ENCODE measurements around the gene ANKRD62. TPM values are rescaled to one million over a fixed set of nuclear protein-coding genes. Genes with fewer than 3 reads are reported as not detected.
A peak's percentile ranks its signal among the peaks of the same experiment; 100 is the strongest.
"Not testable (repeated sequence)": the region's sequence is repeated elsewhere in the genome, so short reads cannot be mapped to it uniquely, and the experiment has no call there.

ANKRD62 gene
- polyA plus RNA-seq, 2 donors, result 0.16 to 0.45 TPM

DNA sequence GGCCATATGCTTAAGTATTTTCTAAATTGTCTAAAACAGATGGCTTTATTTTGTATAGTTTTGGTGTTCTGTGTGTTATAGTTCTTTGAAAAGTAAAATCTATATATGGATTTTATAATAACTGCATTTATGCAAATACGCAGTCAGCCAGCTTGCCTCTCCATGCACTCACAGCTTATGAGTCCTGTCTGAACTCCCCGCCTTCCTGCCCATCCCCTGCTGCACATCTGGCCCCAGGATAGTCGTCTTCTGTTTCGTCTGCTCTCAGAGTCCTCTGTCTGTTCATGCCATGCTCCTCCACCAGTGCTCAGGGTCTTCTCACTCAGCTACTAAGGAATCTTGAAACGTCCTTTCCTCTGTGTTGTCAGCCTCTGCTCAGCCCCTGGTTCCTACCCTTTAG lies 28.2 kb upstream of the ANKRD62 start:
- Histone ChIP-seq H3K27me3 (ENCODE audit: control insufficient read depth in 1 of 2, insufficient read depth in 2 of 2, low read length in 2 of 2) (no peaks in the 10 kb centered on the region), H3K36me3 (ENCODE audit: control insufficient read depth in 2 of 2, insufficient read depth in 2 of 2, low read length in 1 of 2) (no peaks in the 10 kb centered on the region), H3K4me1 (ENCODE audit: control insufficient read depth in 2 of 2, insufficient read depth in 2 of 2, low read length in 1 of 2) (no peaks in the 10 kb centered on the region), H3K4me3 (ENCODE audit: low read depth in 1 of 2, low read length in 2 of 2) (no peak overlapping the region), H3K9me3 (ENCODE audit: control insufficient read depth in 2 of 2, insufficient read depth in 1 of 2, low read depth in 1 of 2, low read length in 1 of 2) (no peaks in the 10 kb centered on the region), H3K27ac (ENCODE audit: low read depth in 2 of 2, low read length in 1 of 2) (no peak overlapping the region)
- 67 to 71% methylated on average over 5 of the region's 5 CpGs for WGBS, 2 donors

DNA sequence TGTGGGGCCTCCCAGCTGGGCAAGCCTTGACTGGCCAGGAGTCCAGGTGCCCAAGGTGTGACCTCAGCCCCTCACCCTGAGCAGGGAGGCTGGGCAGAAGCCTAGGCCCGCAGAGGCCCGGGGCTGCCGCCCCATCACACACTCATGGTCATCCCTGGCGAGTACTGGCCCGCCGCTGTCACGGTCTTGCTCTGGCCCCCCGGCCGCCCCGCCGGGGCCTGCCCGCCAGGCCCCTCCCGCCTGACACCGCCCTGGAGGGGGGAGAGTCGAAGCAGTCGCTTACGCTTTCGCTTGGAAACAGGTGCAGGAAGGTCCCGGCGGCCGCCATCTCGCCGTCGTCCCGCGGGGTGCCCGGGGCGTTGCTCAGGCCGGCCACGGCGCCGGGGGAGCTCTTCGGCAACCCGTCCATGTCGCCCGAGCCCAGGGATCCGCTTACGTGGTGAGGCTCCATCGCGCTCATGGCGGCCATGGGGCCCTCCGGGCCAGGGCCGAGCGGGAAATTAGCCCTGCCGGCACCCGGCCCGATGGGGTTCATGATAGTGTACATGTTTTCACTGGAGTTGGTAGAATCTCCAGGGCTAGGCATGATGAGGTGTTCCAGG lies 26.6 kb upstream of the ANKRD62 start:
- WGBS, 2 donors, result 97 to 98% methylated on average over 46 to 47 of the region's 47 CpGs
- Histone ChIP-seq H3K36me3 (ENCODE audit: control insufficient read depth in 2 of 2, insufficient read depth in 2 of 2, low read length in 1 of 2) (no peaks in the 10 kb centered on the region), H3K27me3 (ENCODE audit: control insufficient read depth in 1 of 2, insufficient read depth in 2 of 2, low read length in 2 of 2) (no peaks in the 10 kb centered on the region), H3K27ac (ENCODE audit: low read depth in 2 of 2, low read length in 1 of 2) (no peak overlapping the region), H3K9me3 (ENCODE audit: control insufficient read depth in 2 of 2, insufficient read depth in 1 of 2, low read depth in 1 of 2, low read length in 1 of 2) (no peaks in the 10 kb centered on the region), H3K4me1 (ENCODE audit: control insufficient read depth in 2 of 2, insufficient read depth in 2 of 2, low read length in 1 of 2) (no peaks in the 10 kb centered on the region), H3K4me3 (ENCODE audit: low read depth in 1 of 2, low read length in 2 of 2) (no peak overlapping the region)

DNA sequence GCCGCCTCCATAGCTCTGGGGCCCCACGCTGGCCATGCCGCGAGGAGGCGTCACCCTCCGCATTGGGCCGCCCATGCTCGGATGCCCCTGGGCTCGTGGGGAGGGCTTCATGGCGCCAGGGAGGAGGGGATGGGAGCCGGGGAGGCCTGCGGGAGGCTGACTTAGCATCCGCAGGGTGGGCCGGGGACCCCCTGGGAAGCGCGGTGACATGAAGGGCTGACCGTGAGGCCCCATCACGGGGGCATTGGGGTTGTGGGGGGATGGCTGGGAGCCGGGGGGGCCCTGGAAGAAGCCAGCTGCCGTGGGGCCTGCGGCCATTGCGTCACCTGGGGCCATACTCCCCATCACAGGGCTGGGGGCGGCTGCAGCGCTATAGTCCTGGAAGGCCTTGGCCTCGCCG lies 26.0 kb upstream of the ANKRD62 start:
- 96 to 97% methylated on average over 22 to 26 of the region's 26 CpGs for WGBS, 2 donors
- H3K36me3 ChIP-seq (ENCODE audit: control insufficient read depth in 2 of 2, insufficient read depth in 2 of 2, low read length in 1 of 2), result no peaks in the 10 kb centered on the region
- H3K4me1 ChIP-seq (ENCODE audit: control insufficient read depth in 2 of 2, insufficient read depth in 2 of 2, low read length in 1 of 2), result no peaks in the 10 kb centered on the region
- no peak overlapping the region for H3K4me3 ChIP-seq (ENCODE audit: low read depth in 1 of 2, low read length in 2 of 2)
- H3K9me3 ChIP-seq (ENCODE audit: control insufficient read depth in 2 of 2, insufficient read depth in 1 of 2, low read depth in 1 of 2, low read length in 1 of 2), result no peaks in the 10 kb centered on the region
- no peak overlapping the region for H3K27ac ChIP-seq (ENCODE audit: low read depth in 2 of 2, low read length in 1 of 2)
- no peaks in the 10 kb centered on the region for H3K27me3 ChIP-seq (ENCODE audit: control insufficient read depth in 1 of 2, insufficient read depth in 2 of 2, low read length in 2 of 2)

GRCh38 chr18:12068316-12068949 lies 25.2 kb upstream of the ANKRD62 start:
- H3K4me3 ChIP-seq (ENCODE audit: low read depth in 1 of 2, low read length in 2 of 2), result not testable (repeated sequence)
- WGBS, 2 donors, result 69 to 79% methylated on average over 44 of the region's 44 CpGs

GRCh38 chr18:12068950-12069320 lies 24.7 kb upstream of the ANKRD62 start:
- no peaks in the 10 kb centered on the region for H3K9me3 ChIP-seq (ENCODE audit: control insufficient read depth in 2 of 2, insufficient read depth in 1 of 2, low read depth in 1 of 2, low read length in 1 of 2)
- no peak overlapping the region for H3K27ac ChIP-seq (ENCODE audit: low read depth in 2 of 2, low read length in 1 of 2)
- H3K4me1 ChIP-seq (ENCODE audit: control insufficient read depth in 2 of 2, insufficient read depth in 2 of 2, low read length in 1 of 2), result no peaks in the 10 kb centered on the region
- 56 to 70% methylated on average over 3 of the region's 3 CpGs for WGBS, 2 donors
- H3K36me3 ChIP-seq (ENCODE audit: control insufficient read depth in 2 of 2, insufficient read depth in 2 of 2, low read length in 1 of 2), result no peaks in the 10 kb centered on the region
- no peak overlapping the region for H3K4me3 ChIP-seq (ENCODE audit: low read depth in 1 of 2, low read length in 2 of 2)
- H3K27me3 ChIP-seq (ENCODE audit: control insufficient read depth in 1 of 2, insufficient read depth in 2 of 2, low read length in 2 of 2), result no peaks in the 10 kb centered on the region

More at GRCh38 chr18:12068316-12068949, 25.2 kb upstream of the ANKRD62 start:
- not testable (repeated sequence) for H3K4me1 ChIP-seq (ENCODE audit: control insufficient read depth in 2 of 2, insufficient read depth in 2 of 2, low read length in 1 of 2); H3K36me3 ChIP-seq (ENCODE audit: control insufficient read depth in 2 of 2, insufficient read depth in 2 of 2, low read length in 1 of 2); H3K9me3 ChIP-seq (ENCODE audit: control insufficient read depth in 2 of 2, insufficient read depth in 1 of 2, low read depth in 1 of 2, low read length in 1 of 2); H3K27me3 ChIP-seq (ENCODE audit: control insufficient read depth in 1 of 2, insufficient read depth in 2 of 2, low read length in 2 of 2); H3K27ac ChIP-seq (ENCODE audit: low read depth in 2 of 2, low read length in 1 of 2)

DNA sequence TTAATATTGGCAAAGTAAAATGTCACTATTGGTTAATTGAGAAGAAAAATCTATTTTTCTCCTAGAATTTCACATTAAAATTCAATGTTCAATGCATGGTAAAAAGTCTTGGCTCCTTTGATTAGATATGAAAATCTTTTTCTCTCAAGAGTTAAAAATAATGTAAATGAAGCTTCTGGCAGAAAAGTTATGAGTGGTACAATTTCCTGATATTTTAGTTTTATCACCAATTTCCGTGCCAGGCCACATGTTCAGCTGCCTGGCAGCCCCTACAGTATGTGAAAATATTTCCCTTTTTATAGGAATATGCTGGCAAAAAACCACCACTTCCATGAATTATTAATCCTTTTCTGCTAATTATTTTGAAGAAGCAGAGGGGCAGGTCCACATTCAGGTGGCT lies 22.6 kb upstream of the ANKRD62 start:
- WGBS, 2 donors, result 78 to 83% methylated on average over 1 of the region's 1 CpG
- H3K4me1 ChIP-seq (ENCODE audit: control insufficient read depth in 2 of 2, insufficient read depth in 2 of 2, low read length in 1 of 2); H3K27ac ChIP-seq (ENCODE audit: low read depth in 2 of 2, low read length in 1 of 2); H3K4me3 ChIP-seq (ENCODE audit: low read depth in 1 of 2, low read length in 2 of 2); H3K27me3 ChIP-seq (ENCODE audit: control insufficient read depth in 1 of 2, insufficient read depth in 2 of 2, low read length in 2 of 2); H3K36me3 ChIP-seq (ENCODE audit: control insufficient read depth in 2 of 2, insufficient read depth in 2 of 2, low read length in 1 of 2); H3K9me3 ChIP-seq (ENCODE audit: control insufficient read depth in 2 of 2, insufficient read depth in 1 of 2, low read depth in 1 of 2, low read length in 1 of 2): not testable (repeated sequence)

GRCh38 chr18:12072996-12073395 lies 20.6 kb upstream of the ANKRD62 start:
- WGBS, 2 donors, result 59 to 81% methylated on average over 1 of the region's 1 CpG
- Histone ChIP-seq H3K27ac (ENCODE audit: low read depth in 2 of 2, low read length in 1 of 2) (no peak overlapping the region), H3K9me3 (ENCODE audit: control insufficient read depth in 2 of 2, insufficient read depth in 1 of 2, low read depth in 1 of 2, low read length in 1 of 2) (no peaks in the 10 kb centered on the region)

GRCh38 chr18:12074736-12075135 lies 18.9 kb upstream of the ANKRD62 start:
- Histone ChIP-seq H3K9me3 (ENCODE audit: control insufficient read depth in 2 of 2, insufficient read depth in 1 of 2, low read depth in 1 of 2, low read length in 1 of 2) (no peaks in the 10 kb centered on the region), H3K4me1 (ENCODE audit: control insufficient read depth in 2 of 2, insufficient read depth in 2 of 2, low read length in 1 of 2) (no peaks in the 10 kb centered on the region), H3K36me3 (ENCODE audit: control insufficient read depth in 2 of 2, insufficient read depth in 2 of 2, low read length in 1 of 2) (no peaks in the 10 kb centered on the region), H3K27ac (ENCODE audit: low read depth in 2 of 2, low read length in 1 of 2) (no peak overlapping the region), H3K27me3 (ENCODE audit: control insufficient read depth in 1 of 2, insufficient read depth in 2 of 2, low read length in 2 of 2) (no peaks in the 10 kb centered on the region), H3K4me3 (ENCODE audit: low read depth in 1 of 2, low read length in 2 of 2) (no peak overlapping the region)
- WGBS, 2 donors, result 83 to 84% methylated on average over 3 of the region's 3 CpGs

More at GRCh38 chr18:12072996-12073395, 20.6 kb upstream of the ANKRD62 start:
- no peaks in the 10 kb centered on the region for H3K27me3 ChIP-seq (ENCODE audit: control insufficient read depth in 1 of 2, insufficient read depth in 2 of 2, low read length in 2 of 2)
- H3K36me3 ChIP-seq (ENCODE audit: control insufficient read depth in 2 of 2, insufficient read depth in 2 of 2, low read length in 1 of 2), result no peaks in the 10 kb centered on the region
- H3K4me3 ChIP-seq (ENCODE audit: low read depth in 1 of 2, low read length in 2 of 2), result no peak overlapping the region
- no peaks in the 10 kb centered on the region for H3K4me1 ChIP-seq (ENCODE audit: control insufficient read depth in 2 of 2, insufficient read depth in 2 of 2, low read length in 1 of 2)

DNA sequence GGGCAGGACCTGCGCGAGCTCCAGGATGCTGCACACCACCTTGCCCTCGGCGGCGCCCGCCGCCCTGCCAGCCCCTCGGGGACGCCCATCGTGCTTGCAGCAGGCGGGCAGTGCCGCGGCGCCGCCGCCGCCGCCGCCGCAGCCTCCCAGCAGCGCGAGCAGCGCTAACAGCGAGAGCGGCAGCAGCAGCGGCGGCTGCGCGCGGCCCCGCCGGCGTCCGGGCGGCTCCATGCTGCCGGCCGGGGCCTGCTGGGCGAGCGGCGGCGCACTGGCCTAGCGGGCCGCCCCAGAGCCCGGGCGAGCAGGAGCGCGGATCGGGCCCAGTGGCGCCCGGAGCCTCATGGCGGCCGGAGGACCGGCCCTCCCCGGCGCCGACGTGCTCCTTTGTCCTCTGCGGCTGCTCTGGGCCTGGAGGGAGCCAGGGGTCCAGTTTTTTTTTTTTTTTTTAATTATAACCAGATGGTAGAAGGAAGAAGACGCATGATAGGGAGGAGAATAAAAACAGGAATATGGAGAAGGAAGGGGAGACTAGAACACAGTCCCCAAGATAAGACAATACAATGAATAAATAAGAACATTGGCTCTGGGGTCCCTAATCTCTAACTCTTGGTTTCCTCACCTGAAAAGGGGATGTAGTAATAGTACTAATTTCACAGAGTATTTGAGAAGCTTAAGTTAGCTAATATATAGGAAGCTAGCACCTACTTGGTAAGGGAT lies 17.1 kb upstream of the ANKRD62 start:
- no peaks in the 10 kb centered on the region for H3K9me3 ChIP-seq (ENCODE audit: control insufficient read depth in 2 of 2, insufficient read depth in 1 of 2, low read depth in 1 of 2, low read length in 1 of 2)
- peak overlapping the region in 1 of 2 donors; percentile 46 for H3K4me3 ChIP-seq (ENCODE audit: low read depth in 1 of 2, low read length in 2 of 2)
- no peaks in the 10 kb centered on the region for H3K36me3 ChIP-seq (ENCODE audit: control insufficient read depth in 2 of 2, insufficient read depth in 2 of 2, low read length in 1 of 2)
- 36 to 47% methylated on average over 48 to 51 of the region's 59 CpGs for WGBS, 2 donors
- H3K4me1 ChIP-seq (ENCODE audit: control insufficient read depth in 2 of 2, insufficient read depth in 2 of 2, low read length in 1 of 2), result no peaks in the 10 kb centered on the region
- no peaks in the 10 kb centered on the region for H3K27me3 ChIP-seq (ENCODE audit: control insufficient read depth in 1 of 2, insufficient read depth in 2 of 2, low read length in 2 of 2)
- H3K27ac ChIP-seq (ENCODE audit: low read depth in 2 of 2, low read length in 1 of 2), result peak overlapping the region in 1 of 2 donors; percentile 47

DNA sequence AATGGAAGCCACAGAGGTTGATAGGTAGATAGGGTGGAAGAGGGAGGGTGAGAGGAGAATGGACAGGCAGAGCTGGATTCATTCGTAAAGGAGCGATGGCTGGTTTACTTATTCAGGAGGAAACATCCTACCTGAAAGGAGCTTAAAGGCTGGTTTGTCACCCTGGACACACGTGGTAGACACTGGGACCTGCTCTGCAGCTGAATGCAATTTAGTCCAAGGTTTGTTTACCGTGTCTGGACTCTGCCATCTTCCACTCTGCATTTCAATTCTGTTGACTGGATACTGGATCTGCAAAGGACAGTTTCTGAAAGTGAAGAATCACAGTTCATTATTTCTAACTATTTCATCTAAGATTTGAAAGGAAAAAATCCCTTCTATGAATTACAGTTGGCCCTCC lies 15.6 kb upstream of the ANKRD62 start:
- H3K27ac ChIP-seq (ENCODE audit: low read depth in 2 of 2, low read length in 1 of 2); H3K4me1 ChIP-seq (ENCODE audit: control insufficient read depth in 2 of 2, insufficient read depth in 2 of 2, low read length in 1 of 2); H3K4me3 ChIP-seq (ENCODE audit: low read depth in 1 of 2, low read length in 2 of 2); H3K36me3 ChIP-seq (ENCODE audit: control insufficient read depth in 2 of 2, insufficient read depth in 2 of 2, low read length in 1 of 2); H3K9me3 ChIP-seq (ENCODE audit: control insufficient read depth in 2 of 2, insufficient read depth in 1 of 2, low read depth in 1 of 2, low read length in 1 of 2); H3K27me3 ChIP-seq (ENCODE audit: control insufficient read depth in 1 of 2, insufficient read depth in 2 of 2, low read length in 2 of 2): not testable (repeated sequence)
- 50 to 62% methylated on average over 2 of the region's 4 CpGs for WGBS, 2 donors

All from esophagus (tissue), 2 donors.